OCI-LY7 (cell line): ENCODE measurements around the gene STN1. TPM values are rescaled to one million over a fixed set of nuclear protein-coding genes. Genes with fewer than 3 reads are reported as not detected.

Source experiments
- BruUV-seq: library from RNA; stranded (reverse); fragments of 400-500 nt; replicated peaks from 2 replicates; lab custom pipeline; 2021; lab: Mats Ljungman, UMichigan
- CTCF ChIA-PET: fragments of 300-600 bp; sonication (Branson Sonifier 250); formaldehyde crosslinking; loops from one replicate; lab custom pipeline; 2022; ENCODE audit warnings: antibody characterized with exemption; ENCODE audit not compliant: unreplicated experiment; lab: Charles Lee
- POLR2A ChIA-PET: fragments of 300-600 bp; sonication (Branson Sonifier 250); formaldehyde crosslinking; loops from one replicate; lab custom pipeline; 2022; ENCODE audit warnings: antibody characterized with exemption; lab: Charles Lee
- DNase-seq: peaks from one replicate; pipeline ENCODE4 v3.0.0-alpha.2; 2015; ENCODE audit warnings: low spot score
- H2AFZ ChIP-seq: fragments of 200-600 bp; sonication (generic), shearing (Covaris generic); 2 replicates; pipeline ENCODE4 v1.6.1; 2014; ENCODE audit warnings: mild to moderate bottlenecking, antibody characterized with exemption, low read length, moderate library complexity
- H3K27ac ChIP-seq: fragments of 200-600 bp; sonication (generic); 2 replicates; pipeline ENCODE4 v1.5.1; 2014; ENCODE audit warnings: mixed run types, low read depth, mild to moderate bottlenecking, moderate library complexity, low read length, inconsistent platforms; ENCODE audit not compliant: poor library complexity, severe bottlenecking
- H3K36me3 ChIP-seq: fragments of 200-600 bp; sonication (generic); 2 replicates; pipeline ENCODE4 v1.6.1; 2014; ENCODE audit warnings: mild to moderate bottlenecking, antibody characterized with exemption, low read length, moderate library complexity, mixed read lengths; ENCODE audit not compliant: insufficient read depth
- H3K4me1 ChIP-seq: fragments of 200-600 bp; sonication (generic); 2 replicates; pipeline ENCODE4 v1.5.1; 2014; ENCODE audit warnings: mild to moderate bottlenecking, low read length; ENCODE audit not compliant: insufficient read depth, poor library complexity, severe bottlenecking
- H3K4me2 ChIP-seq: fragments of 200-600 bp; sonication (generic); 2 replicates; pipeline ENCODE4 v1.6.1; 2014; ENCODE audit warnings: mild to moderate bottlenecking, low read length
- H3K4me3 ChIP-seq: fragments of 200-600 bp; sonication (generic); 2 replicates; pipeline ENCODE4 v1.5.1; 2014; ENCODE audit warnings: mild to moderate bottlenecking, low read depth, low read length; ENCODE audit not compliant: poor library complexity, severe bottlenecking
- H3K79me2 ChIP-seq: fragments of 200-600 bp; sonication (generic); 2 replicates; pipeline ENCODE4 v1.6.1; 2016; ENCODE audit warnings: low read depth, mild to moderate bottlenecking, low read length, moderate library complexity, mixed read lengths; ENCODE audit not compliant: insufficient read depth
- H3K9me2 ChIP-seq: fragments of 200-600 bp; sonication (generic); 2 replicates; pipeline ENCODE4 v1.6.1; 2016; ENCODE audit warnings: mild to moderate bottlenecking, low read length, mixed read lengths; ENCODE audit not compliant: insufficient read depth
- H3K9me3 ChIP-seq: fragments of 200-600 bp; sonication (generic); 2 replicates; pipeline ENCODE4 v1.6.1; 2014; ENCODE audit warnings: mild to moderate bottlenecking, mixed run types, low read length, mixed read lengths
- H4K20me1 ChIP-seq: fragments of 200-600 bp; sonication (generic); 2 replicates; pipeline ENCODE4 v1.6.1; 2014; ENCODE audit warnings: mild to moderate bottlenecking, antibody characterized with exemption, low read length, moderate library complexity, mixed read lengths; ENCODE audit not compliant: insufficient read depth
- CTCF ChIP-seq: fragments of 200-600 bp; sonication (generic); conservative IDR thresholded peaks from 2 replicates; pipeline ENCODE4 v1.5.1; 2014; ENCODE audit warnings: mild to moderate bottlenecking, antibody characterized with exemption, low read length, moderate library complexity, mixed read lengths
- EZH2phosphoT487 ChIP-seq: fragments of 200-600 bp; sonication (generic); IDR thresholded peaks from 2 replicates; pipeline ENCODE4 v1.6.1; 2018; ENCODE audit warnings: low read depth, borderline replicate concordance, mild to moderate bottlenecking, mixed run types, antibody characterized with exemption, low read length, moderate library complexity, mixed read lengths
- intact Hi-C: fragments of 100-400 bp; cut with micrococcal nuclease; formaldehyde crosslinking; loops from one replicate; pipeline ENCODE4 v1.10.0; 2022; ENCODE audit not compliant: unreplicated experiment
- total RNA-seq, 2 experiments: library from RNA; depleted of rRNA in 1 of 2; stranded (reverse); fragments of >200 nt in 1 of 2; shearing (Covaris generic) in 1 of 2; gene quantifications; 2 replicates each; pipeline ENCODE4 v1.2.3, GENCODE V29; 2014 to 2022

Gene STN1
- total RNA-seq, 2 experiments from 2014 or later = 19.5 to 24.5 TPM

- no peaks in the 10 kb centered on the region for H3K79me2 ChIP-seq
- no peaks in the 10 kb centered on the region for H3K4me1 ChIP-seq
- ChIA-PET POLR2A (interaction anchor here (0.6 to 0.7 kb wide), 2 partner anchors 45 to 147 kb away, joined by 3 read pairs; no protein-coding TSS in a partner anchor), CTCF (no interaction called here)
- no peak overlapping the region for H3K4me3 ChIP-seq
- H2AFZ ChIP-seq = no peak overlapping the region
- TF ChIP-seq EZH2phosphoT487 (no peak), CTCF (no peak)
- DNase-seq = no peak
- no peak overlapping the region for H3K4me2 ChIP-seq
- no peaks in the 10 kb centered on the region for H3K36me3 ChIP-seq
- H3K9me2 ChIP-seq = no peaks in the 10 kb centered on the region
- intact Hi-C loops = no loop called here
- no peaks in the 10 kb centered on the region for H4K20me1 ChIP-seq
- peaks cover 15% of the 10 kb centered on the region; the same call in 1 of the 2 replicates for H3K9me3 ChIP-seq
- H3K27ac ChIP-seq = no peak overlapping the region
- no TSS peak for BruUV-seq
These were observed 48.6 kb downstream of the STN1 start for GRCh38 chr10:103869336-103869735.

DNA sequence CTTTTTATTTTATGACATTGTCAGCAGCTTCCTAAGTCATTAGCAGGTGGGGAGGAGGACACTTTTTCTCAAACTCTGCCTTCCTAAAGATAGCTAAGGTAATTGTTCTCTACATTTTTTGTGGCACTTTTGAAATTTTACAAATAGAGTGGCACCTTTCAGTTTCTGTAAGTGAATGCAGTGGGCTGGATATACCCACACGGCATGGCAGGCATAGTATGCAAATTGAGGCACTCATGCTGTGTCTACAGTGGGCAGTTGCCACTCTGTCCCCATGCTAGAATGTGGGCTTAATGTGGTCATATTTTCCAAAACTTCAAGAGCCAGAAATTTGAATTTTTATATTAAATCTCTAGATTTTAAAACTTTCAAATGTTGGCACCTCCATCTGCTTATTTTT, 49.8 kb downstream of the STN1 start:
- Histone ChIP-seq H3K79me2 (no peaks in the 10 kb centered on the region), H3K27ac (no peak overlapping the region), H3K9me3 (peaks cover 15% of the 10 kb centered on the region; the same call in 1 of the 2 replicates), H3K4me3 (no peak overlapping the region), H3K36me3 (no peaks in the 10 kb centered on the region), H4K20me1 (no peaks in the 10 kb centered on the region), H3K9me2 (no peaks in the 10 kb centered on the region), H3K4me2 (no peak overlapping the region), H2AFZ (no peak overlapping the region), H3K4me1 (no peaks in the 10 kb centered on the region)
- no peak for DNase-seq
- ChIA-PET CTCF (no interaction called here), POLR2A (interaction anchor here (0.6 kb wide), 1 partner anchor 49 kb away, joined by 5 read pairs; no protein-coding TSS in a partner anchor)
- BruUV-seq = no TSS peak
- intact Hi-C loops = no loop called here
- TF ChIP-seq CTCF = no peak
- TF ChIP-seq EZH2phosphoT487 = no peak

- H4K20me1 ChIP-seq = no peaks in the 10 kb centered on the region
- no peak overlapping the region for H3K4me3 ChIP-seq
- ChIA-PET CTCF (no interaction called here), POLR2A (no interaction called here)
- no peak for DNase-seq
- H3K9me3 ChIP-seq = peaks cover 15% of the 10 kb centered on the region; the same call in 1 of the 2 replicates
- H3K36me3 ChIP-seq = no peaks in the 10 kb centered on the region
- no peak overlapping the region for H2AFZ ChIP-seq
- H3K4me1 ChIP-seq = no peaks in the 10 kb centered on the region
- intact Hi-C loops = no loop called here
- H3K79me2 ChIP-seq = no peaks in the 10 kb centered on the region
- H3K27ac ChIP-seq = no peak overlapping the region
- no TSS peak for BruUV-seq
- TF ChIP-seq CTCF = no peak
- TF ChIP-seq EZH2phosphoT487 = no peak
- H3K9me2 ChIP-seq = no peaks in the 10 kb centered on the region
- no peak overlapping the region for H3K4me2 ChIP-seq
These were observed 56.5 kb downstream of the STN1 start for GRCh38 chr10:103861505-103861904.
